ENCODE data around the gene OVOL3.
A peak's percentile ranks its signal among the peaks of the same experiment; 100 is the strongest.
"Not testable (repeated sequence)": the region's sequence is repeated elsewhere in the genome, so short reads cannot be mapped to it uniquely, and the experiment has no call there.

OVOL3 gene

GRCh38 chr19:36125557-36125956 lies 14.6 kb downstream of the OVOL3 start:
- WGBS (ENCODE audit: insufficient coverage), result 86% methylated on average over 8 of the region's 9 CpGs
- no peak for DNase-seq
- Histone ChIP-seq H3K27me3 (replicated peaks in 2 of 5; ENCODE audit: control insufficient read depth in 4 of 5, insufficient read depth in 5 of 5, low read length in 4 of 5) (no peaks in the 10 kb centered on the region), H3K4me3 (ENCODE audit: control insufficient read depth in 1 of 7, extremely low read depth in 1 of 7, insufficient read depth in 4 of 7, low read depth in 2 of 7, low read length in 6 of 7) (no peak overlapping the region), H3K36me3 (ENCODE audit: control insufficient read depth in 4 of 4, insufficient read depth in 4 of 4, low read length in 3 of 4) (peaks cover 3 to 43% (median 27%) of the 10 kb centered on the region in 4 experiments), H3K4me1 (ENCODE audit: control extremely low read depth in 1 of 4, control insufficient read depth in 4 of 4, insufficient read depth in 4 of 4, low read length in 3 of 4) (peaks cover 0 to 14% (median 10%) of the 10 kb centered on the region in 4 experiments), H3K27ac (ENCODE audit: insufficient read depth in 1 of 2, low read depth in 1 of 2, low read length in 2 of 2, poor library complexity in 1 of 2, severe bottlenecking in 2 of 2) (peak overlapping the region in 1 of 2 experiments; percentile 54), H3K9me3 (ENCODE audit: control extremely low read depth in 1 of 5, control insufficient read depth in 4 of 5, insufficient read depth in 2 of 5, low read depth in 1 of 5, low read length in 4 of 5) (no peaks in the 10 kb centered on the region)
- ChIA-PET POLR2A (no interaction called here), CTCF (interaction anchor here (2.3 to 6.1 kb wide), 2 partner anchors 9 to 42 kb away, joined by 5 to 56 read pairs; no protein-coding TSS in a partner anchor)

- CTCF ChIA-PET, result interaction anchor here (0.7 to 6.1 kb wide), 14 partner anchors 8 to 68 kb away, joined by 3 to 56 read pairs (median 8); partner anchors contain the start of genes CAPNS1, POLR2I and TBCB
- H3K9me3 ChIP-seq (ENCODE audit: control extremely low read depth in 1 of 5, control insufficient read depth in 4 of 5, insufficient read depth in 2 of 5, low read depth in 1 of 5, low read length in 4 of 5), result no peaks in the 10 kb centered on the region
- WGBS (ENCODE audit: insufficient coverage), result 15% methylated on average over 10 of the region's 10 CpGs
- DNase-seq, result no peak
- POLR2A ChIA-PET, result interaction anchor here (1.2 kb wide), 1 partner anchor 12 kb away, joined by 6 read pairs; the partner anchor contains the start of gene CAPNS1
- peak overlapping the region; percentile 54 to 81 for H3K27ac ChIP-seq (ENCODE audit: insufficient read depth in 1 of 2, low read depth in 1 of 2, low read length in 2 of 2, poor library complexity in 1 of 2, severe bottlenecking in 2 of 2)
- H3K27me3 ChIP-seq (replicated peaks in 2 of 5; ENCODE audit: control insufficient read depth in 4 of 5, insufficient read depth in 5 of 5, low read length in 4 of 5), result no peaks in the 10 kb centered on the region
- H3K4me3 ChIP-seq (ENCODE audit: control insufficient read depth in 1 of 7, extremely low read depth in 1 of 7, insufficient read depth in 4 of 7, low read depth in 2 of 7, low read length in 6 of 7), result peak overlapping the region; percentile 66 to 88 (median 70)
- peaks cover 3 to 24% (median 15%) of the 10 kb centered on the region in 4 experiments for H3K36me3 ChIP-seq (ENCODE audit: control insufficient read depth in 4 of 4, insufficient read depth in 4 of 4, low read length in 3 of 4)
- peaks cover 0 to 20% (median 10%) of the 10 kb centered on the region in 4 experiments for H3K4me1 ChIP-seq (ENCODE audit: control extremely low read depth in 1 of 4, control insufficient read depth in 4 of 4, insufficient read depth in 4 of 4, low read length in 3 of 4)
Measured at GRCh38 chr19:36128392-36128736, 17.4 kb downstream of the OVOL3 start.

GRCh38 chr19:36131221-36131620 lies 20.3 kb downstream of the OVOL3 start:
- CTCF ChIA-PET, result interaction anchor here (1.2 kb wide), 1 partner anchor 36 kb away, joined by 3 read pairs; no protein-coding TSS in a partner anchor
- H3K4me1 ChIP-seq (ENCODE audit: control extremely low read depth in 1 of 4, control insufficient read depth in 4 of 4, insufficient read depth in 4 of 4, low read length in 3 of 4), result peaks cover 0 to 20% (median 10%) of the 10 kb centered on the region in 4 experiments
- 80% methylated on average over 4 of the region's 6 CpGs for WGBS (ENCODE audit: insufficient coverage)
- H3K9me3 ChIP-seq (ENCODE audit: control extremely low read depth in 1 of 5, control insufficient read depth in 4 of 5, insufficient read depth in 2 of 5, low read depth in 1 of 5, low read length in 4 of 5); H3K36me3 ChIP-seq (ENCODE audit: control insufficient read depth in 4 of 4, insufficient read depth in 4 of 4, low read length in 3 of 4); H3K27ac ChIP-seq (ENCODE audit: insufficient read depth in 1 of 2, low read depth in 1 of 2, low read length in 2 of 2, poor library complexity in 1 of 2, severe bottlenecking in 2 of 2); H3K27me3 ChIP-seq (replicated peaks in 2 of 5; ENCODE audit: control insufficient read depth in 4 of 5, insufficient read depth in 5 of 5, low read length in 4 of 5); POLR2A ChIA-PET; H3K4me3 ChIP-seq (ENCODE audit: control insufficient read depth in 1 of 7, extremely low read depth in 1 of 7, insufficient read depth in 4 of 7, low read depth in 2 of 7, low read length in 6 of 7): not testable (repeated sequence)
- peak in 2 of 3 donors; percentile 20 to 23 for DNase-seq

GRCh38 chr19:36134867-36135266 lies 23.9 kb downstream of the OVOL3 start:
- H3K27me3 ChIP-seq (replicated peaks in 2 of 5; ENCODE audit: control insufficient read depth in 4 of 5, insufficient read depth in 5 of 5, low read length in 4 of 5); H3K4me3 ChIP-seq (ENCODE audit: control insufficient read depth in 1 of 7, extremely low read depth in 1 of 7, insufficient read depth in 4 of 7, low read depth in 2 of 7, low read length in 6 of 7); POLR2A ChIA-PET; DNase-seq; H3K36me3 ChIP-seq (ENCODE audit: control insufficient read depth in 4 of 4, insufficient read depth in 4 of 4, low read length in 3 of 4); H3K9me3 ChIP-seq (ENCODE audit: control extremely low read depth in 1 of 5, control insufficient read depth in 4 of 5, insufficient read depth in 2 of 5, low read depth in 1 of 5, low read length in 4 of 5); H3K27ac ChIP-seq (ENCODE audit: insufficient read depth in 1 of 2, low read depth in 1 of 2, low read length in 2 of 2, poor library complexity in 1 of 2, severe bottlenecking in 2 of 2): not testable (repeated sequence)
- CTCF ChIA-PET, result interaction anchor here (2.2 to 2.4 kb wide), 2 partner anchors 29 to 35 kb away, joined by 5 to 8 read pairs; no protein-coding TSS in a partner anchor
- peaks cover 0 to 15% (median 6%) of the 10 kb centered on the region in 4 experiments for H3K4me1 ChIP-seq (ENCODE audit: control extremely low read depth in 1 of 4, control insufficient read depth in 4 of 4, insufficient read depth in 4 of 4, low read length in 3 of 4)
- WGBS (ENCODE audit: insufficient coverage), result 95% methylated on average over 3 of the region's 4 CpGs

- CTCF ChIA-PET, result interaction anchor here (2.1 to 2.4 kb wide), 2 partner anchors 9 to 33 kb away, joined by 8 read pairs; no protein-coding TSS in a partner anchor
- Histone ChIP-seq H3K4me3 (ENCODE audit: control insufficient read depth in 1 of 7, extremely low read depth in 1 of 7, insufficient read depth in 4 of 7, low read depth in 2 of 7, low read length in 6 of 7) (no peak overlapping the region), H3K27ac (ENCODE audit: insufficient read depth in 1 of 2, low read depth in 1 of 2, low read length in 2 of 2, poor library complexity in 1 of 2, severe bottlenecking in 2 of 2) (no peak overlapping the region), H3K4me1 (ENCODE audit: control extremely low read depth in 1 of 4, control insufficient read depth in 4 of 4, insufficient read depth in 4 of 4, low read length in 3 of 4) (peaks cover 0 to 19% (median 13%) of the 10 kb centered on the region in 4 experiments), H3K9me3 (ENCODE audit: control extremely low read depth in 1 of 5, control insufficient read depth in 4 of 5, insufficient read depth in 2 of 5, low read depth in 1 of 5, low read length in 4 of 5) (no peaks in the 10 kb centered on the region), H3K36me3 (ENCODE audit: control insufficient read depth in 4 of 4, insufficient read depth in 4 of 4, low read length in 3 of 4) (peaks cover 0 to 5% (median under 1%) of the 10 kb centered on the region in 4 experiments), H3K27me3 (replicated peaks in 2 of 5; ENCODE audit: control insufficient read depth in 4 of 5, insufficient read depth in 5 of 5, low read length in 4 of 5) (no peaks in the 10 kb centered on the region)
- WGBS (ENCODE audit: insufficient coverage), result 79% methylated on average over 4 of the region's 12 CpGs
- DNase-seq, result peak in 2 of 3 donors; percentile 22 to 36
- POLR2A ChIA-PET, result no interaction called here
Measured at GRCh38 chr19:36136964-36137686, 26.2 kb downstream of the OVOL3 start.

- H3K27ac ChIP-seq (ENCODE audit: insufficient read depth in 1 of 2, low read depth in 1 of 2, low read length in 2 of 2, poor library complexity in 1 of 2, severe bottlenecking in 2 of 2), result peak overlapping the region; percentile 66 to 96
- peaks cover 0 to 19% (median 13%) of the 10 kb centered on the region in 4 experiments for H3K4me1 ChIP-seq (ENCODE audit: control extremely low read depth in 1 of 4, control insufficient read depth in 4 of 4, insufficient read depth in 4 of 4, low read length in 3 of 4)
- no peak for DNase-seq
- no CpG with 5 or more reads among the region's 7 CpGs for WGBS (ENCODE audit: insufficient coverage)
- POLR2A ChIA-PET, result interaction anchor here (0.6 to 1.7 kb wide), 3 partner anchors 11 to 25 kb away, joined by 4 to 6 read pairs (median 4); partner anchors contain the start of gene POLR2I
- peak overlapping the region; percentile 94 to 100 (median 99) for H3K4me3 ChIP-seq (ENCODE audit: control insufficient read depth in 1 of 7, extremely low read depth in 1 of 7, insufficient read depth in 4 of 7, low read depth in 2 of 7, low read length in 6 of 7)
- H3K9me3 ChIP-seq (ENCODE audit: control extremely low read depth in 1 of 5, control insufficient read depth in 4 of 5, insufficient read depth in 2 of 5, low read depth in 1 of 5, low read length in 4 of 5), result no peaks in the 10 kb centered on the region
- H3K27me3 ChIP-seq (replicated peaks in 2 of 5; ENCODE audit: control insufficient read depth in 4 of 5, insufficient read depth in 5 of 5, low read length in 4 of 5), result no peaks in the 10 kb centered on the region
- H3K36me3 ChIP-seq (ENCODE audit: control insufficient read depth in 4 of 4, insufficient read depth in 4 of 4, low read length in 3 of 4), result peaks cover 3 to 18% (median 11%) of the 10 kb centered on the region in 4 experiments
- CTCF ChIA-PET, result interaction anchor here (0.7 to 1.5 kb wide), 3 partner anchors 11 to 85 kb away, joined by 3 to 9 read pairs (median 5); partner anchors contain the start of gene THAP8
Measured at GRCh38 chr19:36139120-36139472, 28.2 kb downstream of the OVOL3 start.

All from common myeloid progenitor, CD34-positive (primary cell).